ENCODE data around the gene CLNK.

Gene CLNK

DNA sequence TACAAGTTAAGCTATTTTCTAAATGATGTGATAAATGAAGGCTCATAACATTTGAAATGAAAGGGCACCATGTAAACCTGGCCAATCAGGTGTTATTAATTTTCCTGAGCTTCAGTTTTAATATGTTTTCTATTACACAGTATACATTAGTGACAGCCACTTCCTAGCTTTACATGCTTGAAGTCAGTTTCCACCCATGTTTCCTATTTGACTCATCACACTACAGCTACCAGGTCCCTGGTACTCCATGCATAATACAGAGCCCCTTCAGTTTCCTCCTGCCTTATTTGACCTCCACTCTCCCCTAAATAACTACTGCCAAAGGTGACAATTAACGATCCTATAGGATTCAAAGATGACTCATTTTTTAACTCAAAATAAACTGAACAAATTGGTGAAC is 245.6 kb downstream of the CLNK start:
- DNase-seq: no peak

DNA sequence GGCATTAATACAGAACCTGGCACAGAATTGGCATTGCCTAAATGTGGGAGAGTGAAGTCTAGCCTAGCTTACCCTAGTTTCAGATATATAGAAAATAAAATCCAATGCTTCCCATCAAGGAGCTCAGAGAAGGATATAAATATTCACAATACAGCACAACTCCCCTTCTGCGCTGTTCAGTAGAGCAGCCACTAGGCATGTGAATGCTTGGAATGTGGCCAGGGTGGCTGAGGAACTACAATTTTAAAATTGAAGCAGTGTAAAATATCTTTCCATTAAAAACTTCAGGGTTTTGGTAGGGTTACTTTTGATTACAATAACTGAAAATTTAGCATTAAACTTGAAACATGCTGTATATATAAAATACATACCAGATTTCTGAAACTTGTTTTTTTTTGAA is 246.8 kb downstream of the CLNK start:
- no peak for DNase-seq
